Activated naive CD8-positive, alpha-beta T cell treated with anti-CD3 and anti-CD28 coated beads for 36 hours (primary cell): ENCODE data around the gene HMGCS2. TPM values are rescaled to one million over a fixed set of nuclear protein-coding genes. Genes with fewer than 3 reads are reported as not detected.
A peak's percentile ranks its signal among the peaks of the same experiment; 100 is the strongest.

Experiments
- DNase-seq: peaks from one replicate; pipeline ENCODE4 v3.0.0; 2021
- H3K27ac Mint-ChIP-seq: one replicate; pipeline ENCODE4 v1.8.0; 2022; ENCODE audit warnings: mild to moderate bottlenecking, moderate library complexity, mixed read lengths
- H3K27me3 Mint-ChIP-seq: one replicate; pipeline ENCODE4 v1.8.0; 2022; ENCODE audit warnings: mild to moderate bottlenecking, mixed read lengths
- H3K36me3 Mint-ChIP-seq: one replicate; pipeline ENCODE4 v1.8.0; 2021; ENCODE audit warnings: mild to moderate bottlenecking, mixed read lengths
- H3K4me1 Mint-ChIP-seq: one replicate; pipeline ENCODE4 v1.8.0; 2021; ENCODE audit warnings: mixed read lengths
- H3K4me3 Mint-ChIP-seq: one replicate; pipeline ENCODE4 v1.8.0; 2022; ENCODE audit warnings: mild to moderate bottlenecking, moderate library complexity, mixed read lengths
- H3K9me3 Mint-ChIP-seq: one replicate; pipeline ENCODE4 v1.8.0; 2022; ENCODE audit warnings: mixed read lengths
- total RNA-seq, 2 experiments: library from RNA; stranded (reverse); gene quantifications; one replicate each; pipeline ENCODE4 v1.2.3, GENCODE V29; 2021

Gene HMGCS2
- not detected for total RNA-seq

GRCh38 chr1:119768778-119769177 lies at the start of gene HMGCS2:
TSS of gene HMGCS2 (minus strand) at chr1:119768905. CDS start at chr1:119768844, 61 bp downstream.
- no peak for DNase-seq
- H3K36me3 Mint-ChIP-seq, result no peaks in the 10 kb centered on the region
- no peak within 1 kb of the TSS for H3K4me3 Mint-ChIP-seq
- no peaks in the 10 kb centered on the region for H3K9me3 Mint-ChIP-seq
- no peak within 1 kb of the TSS for H3K27ac Mint-ChIP-seq
- peaks cover 2% of the 10 kb centered on the region for H3K4me1 Mint-ChIP-seq
- peaks cover 11% of the 10 kb centered on the region for H3K27me3 Mint-ChIP-seq

GRCh38 chr1:119818181-119818580 lies 49.5 kb upstream of the HMGCS2 start:
- peaks cover 25% of the 10 kb centered on the region for H3K27me3 Mint-ChIP-seq

GRCh38 chr1:119816407-119816806 lies 47.7 kb upstream of the HMGCS2 start:
- Mint-ChIP-seq H3K9me3 (no peaks in the 10 kb centered on the region), H3K27me3 (peaks cover 23% of the 10 kb centered on the region), H3K4me1 (peaks cover 3% of the 10 kb centered on the region), H3K27ac (no peak overlapping the region), H3K4me3 (no peak overlapping the region), H3K36me3 (no peaks in the 10 kb centered on the region)
- DNase-seq, result no peak

More at GRCh38 chr1:119818181-119818580, 49.5 kb upstream of the HMGCS2 start:
- no peak overlapping the region for H3K27ac Mint-ChIP-seq
- H3K9me3 Mint-ChIP-seq, result no peaks in the 10 kb centered on the region
- H3K4me1 Mint-ChIP-seq, result peaks cover 3% of the 10 kb centered on the region
- no peak for DNase-seq
- no peak overlapping the region for H3K4me3 Mint-ChIP-seq
- H3K36me3 Mint-ChIP-seq, result no peaks in the 10 kb centered on the region

GRCh38 chr1:119815928-119816327 lies 47.2 kb upstream of the HMGCS2 start:
- Mint-ChIP-seq H3K9me3 (no peaks in the 10 kb centered on the region), H3K4me3 (no peak overlapping the region), H3K36me3 (no peaks in the 10 kb centered on the region), H3K4me1 (peaks cover 3% of the 10 kb centered on the region), H3K27me3 (peaks cover 19% of the 10 kb centered on the region), H3K27ac (no peak overlapping the region)
- no peak for DNase-seq

- no peaks in the 10 kb centered on the region for H3K9me3 Mint-ChIP-seq
- no peak overlapping the region for H3K4me3 Mint-ChIP-seq
- DNase-seq, result no peak
- H3K36me3 Mint-ChIP-seq, result no peaks in the 10 kb centered on the region
- peaks cover 3% of the 10 kb centered on the region for H3K4me1 Mint-ChIP-seq
- H3K27ac Mint-ChIP-seq, result no peak overlapping the region
- peaks cover 18% of the 10 kb centered on the region for H3K27me3 Mint-ChIP-seq
These were observed 46.7 kb upstream of the HMGCS2 start for GRCh38 chr1:119815361-119815760.

DNA sequence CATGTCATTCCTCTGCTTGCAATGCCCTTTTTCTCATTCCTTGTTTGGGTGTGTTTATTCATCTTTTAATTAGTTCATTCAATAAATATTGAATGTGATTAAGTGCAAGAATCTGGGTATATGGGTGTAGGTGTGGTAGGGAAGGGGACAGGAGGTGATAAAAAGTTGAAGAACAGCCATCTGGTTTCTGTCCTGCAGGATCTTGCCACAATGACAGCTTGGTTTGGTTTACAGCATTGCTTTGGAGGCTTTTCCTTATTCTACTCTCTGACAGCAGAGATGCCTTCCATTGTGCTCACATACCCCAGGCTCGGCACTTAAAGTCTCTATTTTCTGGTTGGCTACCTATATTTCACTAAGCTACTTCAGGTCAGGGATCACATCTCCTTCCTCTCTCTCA lies 45.6 kb upstream of the HMGCS2 start:
- H3K9me3 Mint-ChIP-seq, result no peaks in the 10 kb centered on the region
- H3K4me3 Mint-ChIP-seq, result no peak overlapping the region
- no peaks in the 10 kb centered on the region for H3K36me3 Mint-ChIP-seq
- peaks cover 18% of the 10 kb centered on the region for H3K27me3 Mint-ChIP-seq
- no peak overlapping the region for H3K27ac Mint-ChIP-seq
- peaks cover 3% of the 10 kb centered on the region for H3K4me1 Mint-ChIP-seq
- no peak for DNase-seq

DNA sequence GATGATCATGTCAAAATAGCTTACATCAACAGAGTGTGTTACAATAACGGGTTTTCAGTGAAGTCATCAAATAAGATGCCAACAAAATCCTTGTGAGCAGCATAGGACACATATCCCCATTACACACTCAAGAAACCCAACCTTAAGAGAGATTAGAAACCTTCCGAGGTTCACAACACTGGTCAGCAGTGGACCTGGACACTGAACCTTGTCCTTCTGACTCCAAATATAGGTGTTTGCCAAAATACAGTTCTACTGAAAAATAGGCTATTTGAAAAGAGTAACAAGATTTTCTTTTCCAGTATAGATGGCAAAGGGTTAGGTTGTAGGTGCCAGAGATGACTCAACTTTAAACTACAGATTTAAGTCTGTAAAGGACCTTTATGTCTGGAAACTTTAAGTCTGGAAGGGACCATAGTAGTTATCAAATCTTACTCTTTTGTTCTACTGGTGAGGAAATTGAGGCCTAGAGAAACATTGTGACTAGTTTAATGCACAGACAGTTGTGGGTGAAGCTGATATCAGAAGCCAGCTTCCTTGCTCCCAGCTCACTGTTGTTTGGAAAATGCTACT lies 43.4 kb upstream of the HMGCS2 start:
- H3K27ac Mint-ChIP-seq, result no peak overlapping the region
- no peaks in the 10 kb centered on the region for H3K36me3 Mint-ChIP-seq
- no peaks in the 10 kb centered on the region for H3K9me3 Mint-ChIP-seq
- H3K27me3 Mint-ChIP-seq, result peaks cover 35% of the 10 kb centered on the region
- no peak for DNase-seq
- H3K4me1 Mint-ChIP-seq, result peaks cover 6% of the 10 kb centered on the region
- H3K4me3 Mint-ChIP-seq, result no peak overlapping the region

GRCh38 chr1:119811387-119811786 lies 42.7 kb upstream of the HMGCS2 start, which contains the start of gene REG4:
TSS of gene REG4 (minus strand) at chr1:119811460. CDS start at chr1:119808769, 2,691 bp downstream.
- DNase-seq, result no peak
- Mint-ChIP-seq H3K36me3 (no peaks in the 10 kb centered on the region), H3K27ac (no peak within 1 kb of the TSS), H3K4me3 (no peak within 1 kb of the TSS), H3K4me1 (peaks cover 6% of the 10 kb centered on the region), H3K27me3 (peaks cover 37% of the 10 kb centered on the region), H3K9me3 (no peaks in the 10 kb centered on the region)

GRCh38 chr1:119808972-119809550 lies 40.4 kb upstream of the HMGCS2 start:
- Mint-ChIP-seq H3K27ac (no peak overlapping the region), H3K4me3 (no peak overlapping the region), H3K4me1 (peaks cover 4% of the 10 kb centered on the region), H3K36me3 (no peaks in the 10 kb centered on the region), H3K9me3 (no peaks in the 10 kb centered on the region), H3K27me3 (peaks cover 24% of the 10 kb centered on the region)
- DNase-seq, result peak; percentile 56

GRCh38 chr1:119808491-119808890 lies 39.8 kb upstream of the HMGCS2 start:
- Mint-ChIP-seq H3K27ac (no peak overlapping the region), H3K4me1 (peaks cover 4% of the 10 kb centered on the region), H3K4me3 (no peak overlapping the region), H3K9me3 (no peaks in the 10 kb centered on the region), H3K36me3 (no peaks in the 10 kb centered on the region), H3K27me3 (peaks cover 23% of the 10 kb centered on the region)
- DNase-seq, result no peak

- no peaks in the 10 kb centered on the region for H3K36me3 Mint-ChIP-seq
- H3K4me3 Mint-ChIP-seq, result no peak overlapping the region
- peaks cover 4% of the 10 kb centered on the region for H3K4me1 Mint-ChIP-seq
- no peak overlapping the region for H3K27ac Mint-ChIP-seq
- no peak for DNase-seq
- no peaks in the 10 kb centered on the region for H3K9me3 Mint-ChIP-seq
- H3K27me3 Mint-ChIP-seq, result peaks cover 23% of the 10 kb centered on the region
These were observed 37.8 kb upstream of the HMGCS2 start for GRCh38 chr1:119806489-119806888.

DNA sequence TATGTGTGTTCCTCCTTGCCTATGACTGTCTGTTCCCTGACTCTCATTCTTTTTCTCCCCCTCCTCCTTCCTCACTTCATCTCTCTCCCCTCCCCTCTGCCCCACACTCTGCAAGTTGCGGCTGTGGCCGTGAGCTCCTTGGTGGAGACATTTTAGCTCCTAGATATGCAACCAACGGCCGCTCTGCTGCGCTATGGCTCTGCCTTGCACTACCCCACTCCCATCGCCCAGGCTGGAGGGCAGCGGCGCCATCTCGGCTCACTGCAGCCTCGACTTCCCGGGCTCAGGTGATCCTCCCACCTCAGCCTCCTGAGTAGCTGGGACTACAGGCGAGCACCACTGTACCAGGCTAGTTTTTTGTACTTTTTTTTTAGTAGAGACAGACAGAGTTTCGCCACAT lies 37.0 kb upstream of the HMGCS2 start:
- H3K27me3 Mint-ChIP-seq, result peaks cover 23% of the 10 kb centered on the region
- no peak overlapping the region for H3K27ac Mint-ChIP-seq
- peaks cover 4% of the 10 kb centered on the region for H3K4me1 Mint-ChIP-seq
- H3K36me3 Mint-ChIP-seq, result no peaks in the 10 kb centered on the region
- H3K4me3 Mint-ChIP-seq, result no peak overlapping the region
- no peak for DNase-seq
- H3K9me3 Mint-ChIP-seq, result no peaks in the 10 kb centered on the region

GRCh38 chr1:119805247-119805646 lies 36.5 kb upstream of the HMGCS2 start:
- Mint-ChIP-seq H3K36me3 (no peaks in the 10 kb centered on the region), H3K27me3 (peaks cover 23% of the 10 kb centered on the region), H3K4me1 (peaks cover 4% of the 10 kb centered on the region), H3K4me3 (no peak overlapping the region), H3K27ac (no peak overlapping the region), H3K9me3 (no peaks in the 10 kb centered on the region)
- DNase-seq, result no peak

- Mint-ChIP-seq H3K36me3 (no peaks in the 10 kb centered on the region), H3K27ac (peak overlapping the region; percentile 87), H3K4me1 (peaks cover 18% of the 10 kb centered on the region), H3K9me3 (no peaks in the 10 kb centered on the region), H3K27me3 (no peaks in the 10 kb centered on the region), H3K4me3 (peak overlapping the region; percentile 75)
- DNase-seq, result peak; percentile 16
These were observed 31.0 kb upstream of the HMGCS2 start for GRCh38 chr1:119799599-119800177.

DNA sequence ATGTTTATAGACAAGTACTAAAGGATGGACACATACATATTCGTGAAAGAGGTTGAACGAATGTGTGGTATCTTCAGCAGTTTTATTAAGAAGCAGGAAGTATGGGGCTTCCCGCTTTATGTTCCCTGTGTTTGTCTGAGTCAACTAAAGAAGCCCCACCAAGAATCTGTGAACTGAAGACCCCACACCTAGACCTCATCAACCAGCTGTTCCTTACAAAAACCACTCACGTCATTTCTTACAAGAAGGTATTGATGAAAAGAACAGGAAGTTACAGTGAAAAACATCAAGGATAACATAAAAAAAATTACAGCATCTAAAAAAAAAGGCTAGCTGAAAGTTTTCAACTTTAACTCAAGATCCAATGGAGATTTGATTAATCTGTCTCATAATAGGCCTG lies 30.3 kb upstream of the HMGCS2 start:
- no peaks in the 10 kb centered on the region for H3K27me3 Mint-ChIP-seq
- H3K4me3 Mint-ChIP-seq, result peak overlapping the region; percentile 75
- H3K4me1 Mint-ChIP-seq, result peaks cover 18% of the 10 kb centered on the region
- H3K27ac Mint-ChIP-seq, result peak overlapping the region; percentile 87
- no peaks in the 10 kb centered on the region for H3K9me3 Mint-ChIP-seq
- no peak for DNase-seq
- H3K36me3 Mint-ChIP-seq, result no peaks in the 10 kb centered on the region

- Mint-ChIP-seq H3K36me3 (no peaks in the 10 kb centered on the region), H3K27me3 (no peaks in the 10 kb centered on the region), H3K27ac (peak overlapping the region; percentile 40), H3K4me3 (peak overlapping the region; percentile 22), H3K4me1 (peaks cover 18% of the 10 kb centered on the region), H3K9me3 (no peaks in the 10 kb centered on the region)
- no peak for DNase-seq
These were observed 28.9 kb upstream of the HMGCS2 start for GRCh38 chr1:119797606-119798005.
